Stimulated activated CD4-positive, alpha-beta T cell treated with anti-CD3 and anti-CD28 coated beads, TNF-alpha, amount 100 ng/mL, for 4 hours (primary cell): Measurements from ENCODE around the gene NAT16.
"Not testable (repeated sequence)": the region's sequence is repeated elsewhere in the genome, so short reads cannot be mapped to it uniquely, and the experiment has no call there.

Experiments
- DNase-seq, 3 experiments: peaks; one replicate each; pipeline ENCODE4 v3.0.0-alpha.2; 2020; ENCODE audit warnings: low read depth in 3 of 3

Gene NAT16

DNA sequence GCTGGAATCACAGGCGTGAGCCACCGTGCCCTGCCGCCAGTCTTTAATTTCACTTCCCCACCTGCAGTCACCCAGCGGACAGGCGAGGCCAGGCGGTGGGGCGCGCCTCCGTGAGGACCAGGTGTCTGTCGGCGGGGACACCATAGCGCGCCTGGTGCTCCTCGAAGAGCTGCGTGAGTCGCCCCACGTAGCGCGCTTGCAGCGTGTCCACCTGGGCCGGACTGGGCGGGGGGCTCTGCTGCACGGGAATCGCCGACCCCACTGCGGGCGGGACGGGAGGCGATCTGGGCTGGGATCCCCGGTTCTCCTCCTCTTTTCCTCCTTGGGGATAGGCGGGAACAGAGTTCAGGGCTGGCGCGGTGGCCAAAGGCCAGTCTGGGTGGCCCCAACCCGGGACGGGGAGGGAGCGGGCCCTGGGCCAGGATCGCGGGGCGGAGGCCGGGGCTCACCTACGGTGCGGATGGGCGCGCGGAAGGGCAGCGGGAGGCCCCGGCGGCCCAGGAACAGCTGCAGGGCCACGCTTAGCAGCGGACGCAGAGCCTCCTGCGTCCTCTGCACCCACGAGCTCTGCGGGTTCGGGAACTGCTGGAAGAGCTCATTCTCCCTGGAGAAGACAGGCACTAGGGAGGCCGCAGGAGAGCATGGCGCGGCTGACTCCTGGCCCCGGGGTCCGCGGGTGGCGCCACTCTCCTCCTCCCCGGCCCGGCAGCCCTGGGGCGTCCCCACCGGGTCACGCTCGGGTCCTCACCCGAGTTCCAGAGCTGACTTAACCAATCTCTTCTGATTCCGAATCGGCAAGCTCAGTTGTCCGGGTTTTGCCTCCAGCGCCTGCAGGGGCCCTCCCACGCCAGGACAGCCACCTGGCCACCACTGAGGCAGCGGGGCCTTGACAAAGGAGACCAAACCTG lies 21.9 kb upstream of the NAT16 start:
- DNase-seq, result no peak

DNA sequence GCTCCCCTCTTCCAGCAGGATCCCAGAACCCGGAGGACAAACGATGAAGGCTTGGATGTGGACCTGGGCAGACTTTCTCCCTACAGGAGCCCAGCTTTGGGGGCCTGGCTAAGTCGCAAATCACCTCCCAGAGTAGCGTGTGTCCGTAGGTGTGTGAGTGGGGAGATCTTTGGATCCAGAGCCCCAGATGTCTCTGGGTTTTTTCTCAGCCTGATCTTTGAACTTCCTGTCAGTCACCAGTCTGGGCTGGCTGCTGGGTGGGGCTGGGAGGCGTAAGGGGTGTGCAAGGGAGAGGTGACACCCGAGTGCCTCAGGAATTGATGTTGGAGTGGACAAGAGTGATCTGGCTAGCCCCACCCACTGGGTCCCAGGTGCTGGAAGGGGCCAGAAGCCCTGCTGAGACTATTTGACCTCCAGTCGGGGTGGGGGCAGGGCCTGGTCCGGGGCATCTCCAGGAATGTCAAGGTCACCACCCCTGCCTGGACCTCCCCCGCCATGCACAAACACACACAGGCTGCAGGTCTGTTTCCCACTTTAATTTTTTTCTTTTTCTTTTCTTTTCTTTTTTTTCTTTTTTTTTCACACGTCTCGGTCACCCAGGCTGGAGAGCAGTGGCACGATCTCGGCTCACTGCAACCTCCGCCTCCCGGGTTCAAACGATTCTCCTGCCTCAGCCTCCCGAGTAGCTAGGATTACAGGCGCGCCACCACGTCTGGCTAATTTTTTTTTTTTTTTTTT lies 20.9 kb upstream of the NAT16 start, which contains the start of gene MOGAT3:
Gene MOGAT3 (minus strand): TSS at position 175 of the 738 bp plus-strand sequence. CDS start 182 bp downstream, outside the sequence.
- DNase-seq, result no peak

DNA sequence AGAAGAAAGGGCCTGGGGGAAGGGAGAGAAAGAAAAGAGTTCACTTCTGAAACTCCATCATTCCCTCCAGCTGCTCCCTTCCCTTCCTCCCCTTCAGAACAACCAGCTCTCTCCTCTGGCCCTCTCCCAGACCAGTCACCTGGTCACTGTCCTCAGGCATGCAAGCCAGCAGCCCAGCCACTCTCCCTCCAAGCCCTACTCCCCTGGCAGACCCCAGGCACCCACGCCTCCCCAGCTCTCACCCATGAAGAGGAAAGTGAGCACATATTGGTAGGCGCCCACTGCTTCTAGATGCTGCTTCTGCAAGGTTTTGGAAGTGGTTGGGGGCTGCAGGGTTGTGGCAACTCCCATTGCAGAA lies 20.4 kb upstream of the NAT16 start:
- no peak for DNase-seq

DNA sequence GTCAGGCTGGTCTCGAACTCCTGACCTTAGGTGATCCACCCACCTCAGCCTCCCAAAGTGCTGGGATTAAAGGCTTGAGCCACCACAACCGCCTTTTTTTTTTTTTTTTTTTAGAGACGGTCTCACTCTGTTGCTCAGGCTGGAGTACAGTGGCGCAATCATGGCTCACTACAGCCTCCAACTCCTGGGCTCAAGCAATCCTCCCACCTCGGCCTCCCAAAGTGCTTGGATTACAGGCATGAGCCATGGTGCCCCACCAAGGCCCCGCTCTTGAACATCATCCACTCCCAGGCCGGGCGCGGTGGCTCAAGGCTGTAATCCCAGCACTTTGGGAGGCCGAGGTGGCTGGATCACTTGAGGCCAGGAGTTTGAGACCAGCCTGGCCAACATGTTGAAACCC lies 19.4 kb upstream of the NAT16 start:
- DNase-seq, result not testable (repeated sequence)

DNA sequence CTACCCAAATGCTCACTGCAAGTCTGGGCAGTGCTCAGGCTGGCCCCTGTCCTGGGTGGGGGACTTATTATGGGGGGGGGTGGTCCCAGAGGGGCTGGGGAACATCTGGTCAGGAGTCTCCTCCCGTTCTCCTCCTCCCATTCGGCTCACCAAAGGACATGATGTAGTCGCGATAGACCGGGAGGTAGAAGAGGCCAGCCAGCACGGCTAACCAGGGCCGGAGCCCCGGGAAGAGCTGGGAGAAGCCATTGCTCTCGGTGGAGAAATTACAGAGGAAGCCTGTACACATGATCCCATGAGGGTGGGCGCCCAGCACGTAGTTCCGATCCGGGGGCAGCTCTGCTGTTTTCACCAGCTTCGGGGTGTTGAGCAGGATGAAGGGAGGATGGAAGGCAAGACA lies 18.4 kb upstream of the NAT16 start:
- no peak for DNase-seq

DNA sequence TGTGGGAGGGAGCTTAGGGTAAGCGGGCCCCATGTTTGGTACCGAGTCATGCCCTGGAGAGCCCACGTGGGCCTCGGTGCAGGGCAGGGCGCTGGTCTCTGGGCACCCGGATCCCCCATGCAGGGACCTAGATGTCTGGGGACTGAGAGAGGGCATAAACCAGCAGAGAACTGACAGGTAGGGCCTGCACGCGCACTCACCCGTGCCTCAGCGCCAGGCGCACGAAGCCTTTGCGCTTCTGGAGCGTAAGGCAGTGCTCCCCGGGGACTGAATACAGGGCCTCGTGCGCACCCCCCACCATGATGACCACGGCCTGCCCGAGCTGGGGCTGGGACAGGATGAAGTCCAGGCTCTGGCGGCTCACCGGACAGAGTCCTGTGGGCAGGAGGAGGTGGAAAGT lies 17.9 kb upstream of the NAT16 start:
- DNase-seq, result no peak

DNA sequence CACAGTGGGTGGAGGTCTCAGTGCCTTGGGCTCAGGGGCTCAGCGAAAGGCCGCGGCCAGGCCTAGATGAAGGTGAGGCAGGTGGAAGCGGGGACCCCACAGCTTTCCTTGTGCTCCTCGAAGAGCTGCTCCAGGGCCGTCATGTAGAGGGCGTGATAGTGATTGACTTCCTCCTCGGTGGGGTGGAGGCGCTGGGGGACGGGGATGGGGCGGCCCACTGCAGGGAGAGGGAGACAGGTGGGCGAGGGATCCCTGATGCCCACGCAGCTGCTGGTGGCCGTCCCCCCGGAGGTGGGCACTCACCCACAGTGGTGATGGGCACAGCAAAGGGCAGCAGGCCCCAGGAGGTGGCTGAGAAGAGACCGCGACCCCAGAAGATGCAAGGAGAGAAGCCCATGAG lies 15.8 kb upstream of the NAT16 start:
- DNase-seq, result no peak

DNA sequence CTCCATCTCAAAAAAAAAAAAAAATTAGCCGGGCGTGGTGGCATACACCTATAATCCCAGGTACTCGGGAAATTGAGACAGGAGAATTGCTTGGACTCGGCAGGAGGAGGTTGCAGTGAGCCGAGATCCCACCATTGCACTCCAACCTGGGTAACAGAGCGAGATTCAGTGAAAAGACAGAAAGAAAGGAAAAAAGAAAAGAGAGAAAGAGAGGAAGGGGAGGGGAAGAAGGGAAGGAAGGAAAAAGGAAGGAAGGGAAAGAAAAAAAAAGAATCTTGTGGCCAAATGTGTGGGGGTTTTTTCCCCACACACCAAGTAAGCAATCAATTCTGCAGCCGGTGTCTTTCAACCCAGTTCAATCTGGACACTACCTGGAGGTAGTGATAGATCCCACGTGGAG lies 9.0 kb upstream of the NAT16 start:
- DNase-seq, result no peak

DNA sequence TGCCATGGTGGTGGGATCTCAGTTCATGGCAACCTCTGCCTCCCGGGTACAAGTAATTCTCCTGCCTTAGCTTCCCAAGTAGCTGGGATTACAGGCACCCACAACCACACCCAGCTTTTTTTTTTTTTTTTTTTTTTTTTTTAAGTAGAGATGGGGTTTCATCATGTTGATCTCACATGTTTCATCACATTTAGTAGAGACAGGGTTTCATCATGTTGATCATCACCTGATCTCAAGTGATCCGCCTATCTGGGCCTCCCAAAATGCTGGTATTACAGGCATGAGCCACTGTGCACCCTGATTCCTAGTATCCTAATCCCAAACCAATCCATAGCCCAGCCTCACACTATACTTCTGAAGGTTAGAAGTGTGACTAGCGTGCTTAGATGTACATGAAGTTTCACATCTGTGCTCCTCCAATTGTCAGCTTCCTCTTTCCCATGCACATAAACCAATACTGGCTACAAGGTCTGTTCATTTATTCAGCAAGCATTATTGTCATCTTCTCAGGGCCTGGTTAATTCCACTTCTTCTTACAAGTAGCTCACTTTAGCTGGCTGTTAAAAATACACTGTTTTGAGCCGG lies 6.8 kb upstream of the NAT16 start:
- no peak for DNase-seq

DNA sequence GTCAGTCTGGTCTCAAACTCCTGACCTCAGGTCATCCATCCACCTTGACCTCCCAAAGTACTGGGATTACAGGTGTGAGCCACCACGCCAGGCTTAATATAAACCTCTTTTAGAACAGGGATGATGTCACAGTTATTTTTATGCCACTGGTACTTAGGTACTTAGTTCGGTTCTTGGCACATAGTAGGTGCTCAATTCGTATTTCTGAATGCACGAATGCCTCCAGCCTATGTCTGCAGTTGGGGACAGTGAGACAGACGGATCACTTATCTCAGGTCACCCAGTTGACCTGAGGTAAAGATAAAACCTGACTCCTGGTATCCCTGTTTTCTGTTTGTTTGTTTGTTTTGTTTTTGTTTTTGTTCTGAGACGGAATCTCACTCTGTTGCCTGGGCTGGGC lies 6.1 kb upstream of the NAT16 start:
- DNase-seq, result no peak

DNA sequence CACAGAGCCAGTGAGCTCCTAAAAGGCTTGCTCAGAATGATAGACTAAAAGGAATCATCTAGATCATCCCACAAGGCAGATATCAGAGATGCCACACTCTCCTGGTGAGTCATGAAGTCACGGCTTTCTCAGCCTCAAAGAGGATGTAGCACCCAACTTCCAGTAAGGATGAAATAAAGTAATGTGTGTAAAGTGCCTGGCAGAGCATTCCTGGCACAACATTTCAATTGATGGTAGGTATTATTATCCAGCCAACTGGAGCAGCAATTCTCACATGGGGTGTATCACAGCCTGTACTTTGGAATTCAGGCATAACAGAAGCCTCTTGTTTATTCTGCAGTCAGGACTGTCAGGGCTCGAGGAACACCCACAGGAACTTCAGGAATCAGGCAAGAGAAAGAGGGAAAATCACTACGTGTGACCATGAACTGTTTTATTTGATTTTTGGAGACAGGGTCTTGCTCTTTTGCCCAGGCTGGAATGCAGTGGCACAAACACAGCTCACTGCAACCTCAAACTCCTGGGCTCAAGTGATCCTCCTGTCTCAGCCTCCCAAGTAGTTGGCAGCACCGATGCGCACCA lies 5.3 kb upstream of the NAT16 start:
- DNase-seq, result no peak

DNA sequence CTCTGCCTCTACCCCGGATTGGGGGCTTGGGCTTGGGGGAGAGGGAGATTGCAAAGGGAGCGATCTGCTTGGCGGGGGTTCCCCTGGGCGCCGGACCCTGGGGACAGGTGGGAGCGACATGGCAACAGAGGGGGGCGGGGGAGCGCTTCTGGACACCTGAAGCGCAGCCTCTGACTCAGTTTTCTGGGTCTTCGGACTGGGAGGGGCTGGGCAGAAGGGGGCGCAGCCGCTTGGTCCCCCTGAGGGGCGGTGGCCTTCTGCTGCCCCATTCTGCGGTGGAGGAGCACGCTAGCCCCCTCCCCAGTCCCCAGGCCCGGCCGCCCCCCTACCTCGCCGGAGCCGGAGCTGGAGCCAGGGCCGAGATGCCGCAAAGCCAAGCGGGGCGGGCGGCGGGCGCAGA lies 380 bp downstream of the NAT16 start:
- no peak for DNase-seq

DNA sequence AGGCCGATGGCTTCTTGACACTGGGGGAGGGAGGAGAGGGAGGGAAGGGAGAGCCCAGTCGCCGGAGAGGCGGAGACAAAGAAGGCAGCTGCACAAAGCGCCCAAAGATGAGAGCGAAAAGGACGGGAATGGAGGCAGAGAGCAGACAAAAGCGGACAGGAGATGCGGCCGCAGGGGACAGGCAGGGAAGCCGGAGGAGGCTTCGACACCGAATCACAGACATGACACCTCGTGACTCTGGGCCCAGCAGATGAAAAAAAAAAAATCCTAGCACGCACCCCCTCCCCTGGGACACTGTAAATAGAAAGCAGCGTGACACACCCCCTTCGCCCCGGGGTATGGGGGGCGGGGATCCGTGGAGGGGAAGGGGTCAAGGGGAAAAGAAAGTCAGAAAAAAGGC lies 976 bp downstream of the NAT16 start:
- DNase-seq, result no peak

DNA sequence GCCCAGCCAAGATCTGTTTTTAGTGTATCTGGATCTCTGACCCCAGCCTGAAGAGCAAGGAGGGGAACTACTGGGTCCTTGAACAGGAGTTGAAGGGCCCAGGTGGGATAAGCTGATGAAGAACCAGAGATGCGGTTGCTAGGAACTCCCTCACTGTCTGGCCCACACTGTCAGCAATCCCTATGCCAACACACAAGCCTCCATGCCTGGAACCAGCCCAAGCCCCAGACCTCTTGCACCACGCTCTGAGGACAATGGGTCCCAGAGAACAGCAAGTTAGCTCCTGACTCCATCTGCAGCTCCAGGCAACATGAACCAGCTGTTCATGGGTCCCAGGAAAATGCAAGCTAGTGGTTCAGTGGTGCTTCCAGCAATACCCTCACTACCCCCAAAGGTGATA lies 2.4 kb downstream of the NAT16 start:
- no peak for DNase-seq

DNA sequence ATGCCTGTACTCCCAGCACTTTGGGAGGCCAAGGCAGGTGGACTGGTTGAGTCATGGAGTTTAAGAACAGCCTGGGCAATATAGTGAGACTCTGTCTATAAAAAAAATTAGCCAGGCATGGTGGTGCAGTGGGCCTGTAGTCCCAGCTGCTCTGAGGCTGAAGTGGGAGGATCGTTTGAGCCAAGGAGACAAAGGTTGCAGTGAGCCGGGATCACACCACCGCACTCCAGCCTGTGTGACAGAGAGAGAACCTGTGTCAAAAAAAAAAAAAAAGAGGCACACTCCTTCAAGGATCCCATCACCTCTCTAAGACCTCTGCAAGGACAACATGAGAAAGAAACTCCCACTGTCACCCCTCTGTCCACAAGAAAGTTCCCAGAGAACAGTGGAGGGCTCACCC lies 4.4 kb downstream of the NAT16 start:
- DNase-seq, result no peak

DNA sequence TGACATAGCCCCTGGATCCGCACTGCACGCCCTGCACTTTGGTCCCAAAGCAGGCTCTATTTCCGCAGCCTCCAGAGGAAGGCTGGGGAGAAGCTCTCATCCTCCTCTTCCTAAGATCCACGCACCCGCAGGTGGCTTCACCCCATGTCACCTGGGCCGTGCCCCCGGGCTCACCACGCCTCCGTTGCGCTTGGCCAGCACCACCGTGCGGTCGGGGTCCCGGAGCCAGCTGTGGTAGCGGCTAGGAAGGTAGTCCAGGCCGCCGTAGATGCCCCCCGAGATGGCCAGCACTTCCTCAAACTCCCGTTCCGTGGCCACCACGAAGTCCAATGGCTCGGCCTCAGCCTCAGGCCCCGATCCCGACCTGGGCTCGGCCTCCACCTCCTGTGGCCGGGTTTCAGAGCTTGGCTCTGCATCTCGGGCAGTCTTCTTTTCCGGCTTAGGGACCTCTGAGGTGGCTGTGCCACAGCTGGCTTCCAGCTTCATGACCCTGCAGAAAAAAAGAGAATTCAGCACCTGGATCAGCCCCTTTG lies 5.7 kb downstream of the NAT16 start:
- no peak for DNase-seq

DNA sequence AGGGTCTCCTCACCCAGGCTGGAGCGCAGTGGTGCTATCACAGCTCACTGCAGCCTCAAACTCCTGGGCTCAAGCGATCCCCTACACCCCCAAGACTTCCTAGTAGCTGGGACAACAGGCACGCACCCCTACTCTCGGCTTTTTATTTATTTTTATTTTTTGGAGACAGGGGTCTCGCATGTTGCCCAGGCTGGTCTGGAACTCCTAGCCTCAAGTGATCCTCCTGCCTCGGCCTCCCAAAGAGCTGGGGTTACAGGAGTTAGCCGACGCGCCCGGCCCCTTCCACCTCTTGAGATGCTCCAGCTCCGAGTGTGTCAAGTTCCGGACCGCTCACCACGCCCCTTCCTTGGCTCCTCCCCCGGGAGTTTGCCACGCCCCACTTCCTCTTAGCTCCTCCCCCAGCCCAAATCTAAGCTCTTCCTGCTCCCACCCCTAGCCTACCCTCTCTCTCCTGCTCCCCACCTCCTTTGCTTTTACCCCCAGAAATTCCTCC lies 6.3 kb downstream of the NAT16 start:
- DNase-seq, result peak in 1 of 3 experiments; percentile 54

DNA sequence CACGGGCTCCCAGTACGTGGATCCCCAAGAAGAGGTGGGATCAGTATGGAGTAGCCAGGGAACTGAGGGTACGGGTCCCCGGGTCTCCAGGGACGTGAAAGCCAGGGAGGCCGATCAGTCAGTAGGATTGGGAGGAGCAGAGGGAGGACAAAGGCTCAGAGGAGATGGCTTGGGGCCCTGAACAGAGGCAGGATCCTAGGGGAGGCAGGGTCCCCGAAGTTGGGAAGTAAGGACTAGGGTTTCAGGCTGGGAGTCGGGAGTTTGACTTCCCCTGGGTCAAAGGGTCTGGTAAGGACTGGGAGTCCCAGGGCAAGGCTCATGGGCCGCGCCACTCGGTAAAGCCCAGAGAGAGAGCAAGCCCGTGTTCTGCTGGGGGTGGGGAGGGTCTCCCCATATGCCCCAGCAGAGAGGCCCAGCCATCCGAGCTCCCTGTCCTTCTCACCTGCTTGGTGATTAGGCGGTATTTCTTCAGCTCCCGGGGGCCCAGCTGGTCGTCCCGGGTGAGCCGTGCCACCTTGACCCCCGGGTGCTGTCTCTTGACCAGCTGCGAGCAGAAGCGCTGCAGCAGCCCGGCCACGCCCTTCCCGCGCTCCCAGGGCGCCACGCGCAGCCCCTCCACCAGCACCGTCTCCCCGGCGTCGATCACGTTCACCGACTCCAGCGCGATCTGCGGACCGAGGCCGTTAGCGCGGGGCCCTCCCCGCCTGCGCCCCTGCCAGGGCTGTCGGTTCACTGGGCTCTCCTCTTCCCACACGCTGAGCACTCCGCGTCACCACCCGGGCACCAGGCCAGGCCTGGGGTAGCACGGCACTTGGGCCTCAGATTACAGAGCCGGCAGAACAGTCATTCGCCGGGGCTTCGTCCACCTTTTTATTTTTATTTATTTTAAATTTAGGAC lies 7.0 kb downstream of the NAT16 start:
- DNase-seq, result no peak

DNA sequence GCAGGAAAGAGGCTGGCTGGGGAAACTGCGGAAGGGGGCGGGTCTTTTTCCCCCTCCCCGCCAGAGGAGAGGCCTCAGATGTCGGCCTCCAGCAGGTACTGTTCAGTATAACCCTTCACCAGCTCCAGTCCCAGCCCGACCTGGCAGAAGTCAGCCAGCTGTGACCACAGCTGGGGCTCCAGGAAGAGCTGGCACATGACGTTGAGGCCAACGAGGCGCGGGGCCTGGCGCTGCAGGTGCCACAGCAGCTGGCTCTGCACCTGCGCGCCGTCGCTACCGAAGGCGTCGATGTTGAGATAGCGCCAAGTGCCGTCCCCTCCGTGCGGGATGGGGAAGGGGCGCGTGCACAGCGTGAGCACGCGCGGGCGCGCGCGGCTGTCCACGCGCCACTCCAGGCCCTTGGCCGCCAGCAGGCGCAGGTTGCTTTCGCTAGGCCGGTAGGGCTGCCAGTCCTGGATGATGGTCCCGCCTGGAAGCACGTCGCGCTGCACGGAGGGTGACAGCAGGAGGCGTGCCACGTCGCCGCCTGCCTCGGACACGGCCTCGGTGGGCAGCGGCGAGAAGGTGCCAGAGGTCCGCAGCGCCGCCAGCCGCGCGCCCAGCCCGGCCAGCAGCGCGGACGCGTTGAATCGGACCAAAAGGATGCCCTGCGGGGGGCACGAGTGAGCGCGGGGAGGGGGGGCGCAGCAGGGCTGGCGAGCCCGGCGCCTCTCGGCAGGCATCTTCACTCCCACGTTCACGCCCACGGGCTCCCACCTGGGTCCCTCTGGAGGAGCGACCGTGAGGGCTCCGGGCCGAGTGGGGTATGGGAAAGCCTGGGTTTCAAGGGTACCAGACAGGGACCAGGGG lies 7.9 kb downstream of the NAT16 start:
- no peak for DNase-seq

DNA sequence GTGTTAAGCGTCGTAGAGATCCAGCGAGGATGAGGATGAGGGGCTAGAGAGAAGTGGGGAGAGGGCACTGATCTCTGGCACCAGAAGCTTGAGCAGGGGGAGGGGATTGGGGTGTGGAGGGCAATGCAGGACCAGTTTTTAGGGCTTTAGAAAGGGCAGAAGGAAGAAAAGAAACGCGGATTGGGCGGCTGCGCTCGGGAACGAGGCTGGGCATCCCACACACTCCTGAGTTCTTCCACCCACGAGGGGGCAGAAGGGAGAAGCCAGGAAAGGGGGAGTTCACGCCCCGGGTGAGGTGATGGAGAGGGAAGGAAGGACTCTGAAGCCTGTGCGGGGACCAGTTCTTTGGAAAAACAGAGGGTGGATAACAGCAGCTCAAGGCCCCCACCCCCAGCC lies 8.7 kb downstream of the NAT16 start:
- no peak for DNase-seq
